Measurements from ENCODE around the gene COX4I2.

Gene COX4I2

GRCh38 chr20:31674895-31675827 is 37.4 kb downstream of the COX4I2 start:
- DNase-seq = peak in 46 of 56 donors; percentile 10 to 69 (median 34)

- DNase-seq = peak in 33 of 56 donors; percentile 7 to 67 (median 33)
Observed at GRCh38 chr20:31675828-31676608, 38.3 kb downstream of the COX4I2 start.

GRCh38 chr20:31676609-31676989 is 38.9 kb downstream of the COX4I2 start:
- DNase-seq = no peak

GRCh38 chr20:31677553-31678260 is 40.0 kb downstream of the COX4I2 start:
- DNase-seq = no peak

GRCh38 chr20:31678389-31679356 is 41.0 kb downstream of the COX4I2 start:
- DNase-seq = peak in 1 of 56 donors; percentile 6

GRCh38 chr20:31679357-31680285 is 41.9 kb downstream of the COX4I2 start:
- DNase-seq = no peak

- no peak for DNase-seq
Observed at GRCh38 chr20:31680286-31681127, 42.8 kb downstream of the COX4I2 start.

- no peak for DNase-seq
Observed at GRCh38 chr20:31681128-31681727, 43.5 kb downstream of the COX4I2 start.

GRCh38 chr20:31681769-31682168 is 44.1 kb downstream of the COX4I2 start:
- DNase-seq = no peak

- no peak for DNase-seq
Observed at GRCh38 chr20:31682352-31682751, 44.6 kb downstream of the COX4I2 start.

GRCh38 chr20:31682927-31683326 is 45.2 kb downstream of the COX4I2 start:
- DNase-seq = no peak

GRCh38 chr20:31684153-31685015 is 46.7 kb downstream of the COX4I2 start:
- DNase-seq = no peak

- DNase-seq = no peak
Observed at GRCh38 chr20:31685853-31686643, 48.3 kb downstream of the COX4I2 start.

- no peak for DNase-seq
Observed at GRCh38 chr20:31687777-31688176, 50.1 kb downstream of the COX4I2 start.

GRCh38 chr20:31689141-31689540 is 51.4 kb downstream of the COX4I2 start:
- no peak for DNase-seq

GRCh38 chr20:31690124-31690666 is 52.5 kb downstream of the COX4I2 start:
- no peak for DNase-seq

Measured in nucleus accumbens (tissue), 56 donors.